Prostate gland (tissue), 2 donors: ENCODE results near the gene SFT2D3.

Source experiments
- POLR2A ChIP-seq: fragments of 450-650 bp; IDR thresholded peaks from one replicate; pipeline ENCODE4 v1.6.1; 2016; ENCODE audit warnings: antibody characterized with exemption, mild to moderate bottlenecking
- POLR2AphosphoS5 ChIP-seq: sonication (generic); formaldehyde crosslinking; IDR thresholded peaks from one replicate; pipeline ENCODE4 v1.6.1; 2017; ENCODE audit warnings: antibody characterized with exemption
- TF ChIP-seq, protein P1 (sequence below), 4 experiments: fragments of 200-600 bp in 2 of 4; fragments of 450-650 bp in 2 of 4; sonication (generic) in 2 of 4; IDR thresholded peaks; 1 replicate in 3 of 4; 2 replicates in 1 of 4; pipeline ENCODE4 v1.5.1; 2016 to 2019; ENCODE audit warnings: antibody characterized with exemption in 4 of 4, mild to moderate bottlenecking in 2 of 4, moderate library complexity in 2 of 4

DNA sequence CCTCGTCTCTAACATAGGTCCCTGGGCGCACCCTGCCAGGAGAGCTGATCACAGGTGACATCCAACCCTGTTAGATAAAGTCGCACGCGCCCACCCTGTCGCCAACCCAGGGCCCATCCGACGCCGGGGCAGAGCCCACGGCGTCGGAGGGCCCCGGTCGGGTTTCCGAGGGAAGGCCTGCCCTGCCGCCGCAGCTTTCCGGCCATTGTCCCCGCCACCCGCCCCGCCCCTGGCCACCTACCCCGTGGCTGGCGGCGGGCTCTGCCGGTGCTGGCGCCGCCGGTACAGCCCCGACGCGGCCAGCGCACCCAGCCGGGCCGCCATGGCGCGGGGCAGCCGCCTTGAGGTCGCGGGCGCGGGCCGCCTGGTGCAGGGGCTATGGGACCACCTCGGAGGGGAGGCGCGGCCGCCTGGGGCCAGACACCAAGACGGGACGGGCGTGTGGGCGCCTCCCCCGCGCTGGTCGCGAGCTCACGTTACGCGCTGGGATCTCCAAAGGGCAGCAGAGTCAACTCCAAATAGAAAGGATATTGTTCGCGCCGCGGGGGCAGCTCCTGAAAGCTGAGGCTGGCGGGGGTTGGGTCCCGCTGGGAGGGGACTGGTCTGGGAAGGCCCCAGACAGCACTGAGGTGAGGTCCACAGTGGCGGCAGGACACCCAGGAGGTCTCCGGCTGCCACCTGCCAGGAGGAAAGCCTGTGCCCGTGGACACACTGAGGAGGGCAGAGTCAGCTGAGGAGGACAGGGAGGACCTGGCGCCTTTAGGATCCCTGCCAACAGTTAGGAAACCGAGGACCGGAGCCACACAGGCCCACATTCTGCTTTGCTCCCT, 37.0 kb upstream of the SFT2D3 start:
- TF ChIP-seq, protein P1, sequence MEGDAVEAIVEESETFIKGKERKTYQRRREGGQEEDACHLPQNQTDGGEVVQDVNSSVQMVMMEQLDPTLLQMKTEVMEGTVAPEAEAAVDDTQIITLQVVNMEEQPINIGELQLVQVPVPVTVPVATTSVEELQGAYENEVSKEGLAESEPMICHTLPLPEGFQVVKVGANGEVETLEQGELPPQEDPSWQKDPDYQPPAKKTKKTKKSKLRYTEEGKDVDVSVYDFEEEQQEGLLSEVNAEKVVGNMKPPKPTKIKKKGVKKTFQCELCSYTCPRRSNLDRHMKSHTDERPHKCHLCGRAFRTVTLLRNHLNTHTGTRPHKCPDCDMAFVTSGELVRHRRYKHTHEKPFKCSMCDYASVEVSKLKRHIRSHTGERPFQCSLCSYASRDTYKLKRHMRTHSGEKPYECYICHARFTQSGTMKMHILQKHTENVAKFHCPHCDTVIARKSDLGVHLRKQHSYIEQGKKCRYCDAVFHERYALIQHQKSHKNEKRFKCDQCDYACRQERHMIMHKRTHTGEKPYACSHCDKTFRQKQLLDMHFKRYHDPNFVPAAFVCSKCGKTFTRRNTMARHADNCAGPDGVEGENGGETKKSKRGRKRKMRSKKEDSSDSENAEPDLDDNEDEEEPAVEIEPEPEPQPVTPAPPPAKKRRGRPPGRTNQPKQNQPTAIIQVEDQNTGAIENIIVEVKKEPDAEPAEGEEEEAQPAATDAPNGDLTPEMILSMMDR (IDR thresholded peaks at IDR 0.05), result no peak
- no peak for TF ChIP-seq POLR2A
- TF ChIP-seq POLR2AphosphoS5, result no peak
